Body of pancreas (tissue), 4 donors: ENCODE measurements around the gene SNX20. TPM values are rescaled to one million over a fixed set of nuclear protein-coding genes. Genes with fewer than 3 reads are reported as not detected.

Experiments used
- ATAC-seq: fragments of 150-250 bp; one replicate; pipeline ENCODE4 v1.9.1; 2016
- DNase-seq, 4 donors: peaks; one replicate each; pipeline ENCODE4 v3.0.0-alpha.2; 2019
- H3K27ac ChIP-seq, 4 donors: fragments of 200-600 bp; sonication (generic); 1 replicate in 3 of 4; 2 replicates in 1 of 4; pipeline versions ENCODE4 v1.5.1 to v1.6.1; 2016 to 2019; ENCODE audit warnings: mild to moderate bottlenecking in 1 of 4, mixed read lengths in 1 of 4, moderate library complexity in 1 of 4
- H3K27me3 ChIP-seq, 2 donors: fragments of 200-600 bp; sonication (generic); one replicate each; pipeline ENCODE4 v1.6.0; 2016; ENCODE audit warnings: mild to moderate bottlenecking in 1 of 2
- H3K36me3 ChIP-seq, 2 donors: fragments of 200-600 bp; sonication (generic); replicated peaks in 1 of 2; 2 replicates each; pipeline ENCODE4 v1.5.1; 2016; ENCODE audit warnings: low read depth in 2 of 2; ENCODE audit not compliant: insufficient read depth in 1 of 2
- H3K4me1 ChIP-seq: fragments of 200-600 bp; sonication (generic); one replicate; pipeline ENCODE4 v1.6.0; 2016
- H3K4me3 ChIP-seq, 2 donors: fragments of 200-600 bp; sonication (generic); 1 replicate in 1 of 2; 2 replicates in 1 of 2; pipeline ENCODE4 v1.5.1; 2016 to 2019
- H3K9me3 ChIP-seq, 3 donors: fragments of 200-600 bp; sonication (generic); 1 replicate in 2 of 3; 2 replicates in 1 of 3; pipeline ENCODE4 v1.5.1; 2016
- CTCF ChIP-seq, 7 experiments: fragments of 450-650 bp in 4 of 7; fragments of 200-600 bp in 3 of 7; sonication (generic) in 3 of 7; IDR thresholded peaks; one replicate each; pipeline ENCODE4 v1.5.1; 2016 to 2019; ENCODE audit warnings: antibody characterized with exemption in 7 of 7
- POLR2A ChIP-seq, 3 donors: fragments of 450-650 bp; IDR thresholded peaks; one replicate each; pipeline ENCODE4 v1.6.1; 2016; ENCODE audit warnings: antibody characterized with exemption in 3 of 3, mild to moderate bottlenecking in 2 of 3
- WGBS, 2 donors: methylation state at CpG; one replicate each; pipeline ENCODE4 v1.1.5; 2017; 5-methylcytosine and 5-hydroxymethylcytosine counted together
- intact Hi-C: fragments of 100-400 bp; cut with DNase I; formaldehyde crosslinking; loops from one replicate; pipeline ENCODE4 v1.15.1; 2023
- total RNA-seq, 2 donors: library from RNA; depleted of rRNA; stranded (reverse); fragments of >200 nt; gene quantifications; one replicate each; pipeline ENCODE4 v1.1.0, GENCODE V29; 2016

SNX20 gene
- total RNA-seq, 2 donors from 2014 or later: 0.99 to 2.1 TPM

DNA sequence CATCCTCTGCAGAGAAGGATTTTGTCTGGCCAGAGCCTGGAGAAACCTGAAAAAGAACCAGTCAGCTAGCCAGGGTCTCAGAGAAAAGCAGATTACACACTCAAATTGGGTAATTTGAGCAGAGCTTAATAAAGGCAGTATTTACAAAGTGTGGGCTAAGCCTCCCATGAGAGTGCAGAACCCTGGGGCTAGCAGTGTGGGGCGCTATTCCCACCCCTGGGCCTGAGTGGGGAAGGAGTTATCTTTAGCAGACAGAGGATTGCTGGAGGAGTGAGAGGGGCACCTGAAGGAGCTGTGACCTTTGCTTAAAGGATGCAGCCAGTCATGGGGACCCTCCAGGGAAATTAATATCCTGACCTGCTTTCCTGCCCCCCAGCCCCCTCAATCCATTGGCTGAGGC is 46.2 kb downstream of the SNX20 start:
- no peaks in the 10 kb centered on the region for H3K36me3 ChIP-seq
- H3K9me3 ChIP-seq: no peaks in the 10 kb centered on the region
- no peak overlapping the region for H3K27ac ChIP-seq
- WGBS, 2 donors: 69 to 92% methylated on average over 1 of the region's 1 CpG
- intact Hi-C loops: loop anchor here (5.0 kb wide), 1 partner anchor 38 kb away; no protein-coding TSS in a partner anchor
- H3K4me3 ChIP-seq: no peak overlapping the region
- DNase-seq (no peak), ATAC-seq (no peak)
- H3K4me1 ChIP-seq: no peaks in the 10 kb centered on the region
- no peaks in the 10 kb centered on the region for H3K27me3 ChIP-seq
- no peak for TF ChIP-seq CTCF (IDR thresholded peaks at IDR 0.05)
- no peak for TF ChIP-seq POLR2A (IDR thresholded peaks at IDR 0.05)

DNA sequence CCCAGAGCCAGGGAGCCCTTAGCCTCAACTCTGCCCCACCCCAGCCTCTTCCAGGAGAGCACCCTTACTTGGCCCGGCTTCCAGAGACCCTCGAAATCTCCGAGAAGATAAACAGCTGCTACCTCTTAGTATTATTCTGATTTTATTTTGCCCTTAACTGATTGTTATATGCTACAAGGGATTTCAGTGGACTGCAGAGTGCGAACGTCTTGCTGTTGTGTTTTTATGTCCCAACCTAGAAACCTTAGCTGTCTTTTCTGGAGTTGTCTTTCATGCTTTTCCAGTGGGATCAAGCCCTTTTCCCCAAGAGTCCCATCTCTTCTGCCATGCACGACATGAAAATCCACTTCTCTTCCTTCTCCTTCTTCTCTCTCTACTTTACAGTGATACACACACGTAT is 47.0 kb downstream of the SNX20 start:
- H3K4me3 ChIP-seq: no peak overlapping the region
- no peaks in the 10 kb centered on the region for H3K9me3 ChIP-seq
- no peaks in the 10 kb centered on the region for H3K4me1 ChIP-seq
- TF ChIP-seq POLR2A (IDR thresholded peaks at IDR 0.05): no peak
- TF ChIP-seq CTCF (IDR thresholded peaks at IDR 0.05): no peak
- H3K27me3 ChIP-seq: no peaks in the 10 kb centered on the region
- no peak for DNase-seq
- no peak for ATAC-seq
- H3K36me3 ChIP-seq: no peaks in the 10 kb centered on the region
- no peak overlapping the region for H3K27ac ChIP-seq
- intact Hi-C loops: no loop called here
- WGBS, 2 donors: 82 to 93% methylated on average over 7 of the region's 7 CpGs

GRCh38 chr16:50632927-50633800 is 47.9 kb downstream of the SNX20 start:
- Histone ChIP-seq H3K36me3 (no peaks in the 10 kb centered on the region), H3K27ac (no peak overlapping the region), H3K27me3 (no peaks in the 10 kb centered on the region), H3K9me3 (no peaks in the 10 kb centered on the region), H3K4me1 (no peaks in the 10 kb centered on the region), H3K4me3 (no peak overlapping the region)
- DNase-seq: no peak
- TF ChIP-seq CTCF (IDR thresholded peaks at IDR 0.05) (no peak), POLR2A (IDR thresholded peaks at IDR 0.05) (no peak)
- WGBS, 2 donors: 94% methylated on average over 26 to 29 of the region's 30 CpGs
- intact Hi-C loops: no loop called here
- no peak for ATAC-seq

DNA sequence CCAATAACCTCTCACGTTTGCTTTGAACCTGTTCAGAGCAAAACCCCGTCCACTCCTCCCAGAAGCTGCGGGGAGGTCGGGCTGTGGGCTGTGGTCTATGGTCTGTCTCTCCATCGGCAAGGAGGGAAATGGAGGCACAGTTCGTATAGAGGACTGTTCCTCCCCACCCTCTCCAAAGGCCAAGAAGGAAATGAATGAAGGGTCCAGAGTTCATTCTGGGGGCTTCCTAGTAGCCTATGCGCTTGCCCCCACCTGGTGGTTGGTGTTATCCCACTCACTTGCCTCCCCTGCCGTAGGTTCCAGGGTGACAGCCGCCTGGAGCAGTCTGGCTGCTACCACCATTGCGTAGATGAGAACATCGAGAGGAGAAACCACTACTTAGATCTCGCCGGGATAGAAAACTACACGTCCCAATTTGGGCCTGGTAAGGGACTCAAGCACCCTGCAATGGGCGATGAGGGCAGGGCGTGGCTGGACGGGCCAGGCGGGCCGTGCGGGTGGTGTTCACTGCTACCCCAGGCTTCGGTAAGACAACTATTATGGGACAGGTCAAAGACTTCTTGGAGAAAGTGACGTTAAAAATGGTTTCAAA is 49.0 kb downstream of the SNX20 start:
- no peaks in the 10 kb centered on the region for H3K36me3 ChIP-seq
- 91 to 94% methylated on average over 19 to 22 of the region's 22 CpGs for WGBS, 2 donors
- no peaks in the 10 kb centered on the region for H3K4me1 ChIP-seq
- no peak overlapping the region for H3K4me3 ChIP-seq
- TF ChIP-seq POLR2A (IDR thresholded peaks at IDR 0.05): no peak
- TF ChIP-seq CTCF (IDR thresholded peaks at IDR 0.05): no peak
- ATAC-seq: no peak
- H3K27ac ChIP-seq: no peak overlapping the region
- H3K9me3 ChIP-seq: no peaks in the 10 kb centered on the region
- intact Hi-C loops: no loop called here
- DNase-seq: no peak
- no peaks in the 10 kb centered on the region for H3K27me3 ChIP-seq
